Measurements from ENCODE around the gene SCN1B.

DNA sequence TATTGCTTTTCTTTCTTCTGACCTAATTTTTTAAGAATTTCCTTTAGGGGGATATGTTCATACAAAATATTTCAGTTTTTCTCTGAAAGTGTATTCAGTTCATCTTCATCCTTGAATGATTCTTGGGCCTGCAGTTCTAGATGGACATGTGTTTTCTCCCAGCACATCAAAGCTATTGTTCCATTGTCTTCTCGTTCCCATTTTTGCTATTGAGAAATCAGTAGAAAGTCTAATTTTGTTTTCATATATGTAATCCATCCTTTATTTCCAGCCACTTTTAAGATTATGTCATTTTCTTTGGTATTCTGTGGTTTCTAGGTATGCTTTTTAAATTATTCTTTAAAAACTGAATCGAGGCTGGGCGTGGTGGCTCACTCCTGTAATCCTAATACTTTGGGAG lies 46.0 kb upstream of the SCN1B start:
- TF ChIP-seq, protein P1, sequence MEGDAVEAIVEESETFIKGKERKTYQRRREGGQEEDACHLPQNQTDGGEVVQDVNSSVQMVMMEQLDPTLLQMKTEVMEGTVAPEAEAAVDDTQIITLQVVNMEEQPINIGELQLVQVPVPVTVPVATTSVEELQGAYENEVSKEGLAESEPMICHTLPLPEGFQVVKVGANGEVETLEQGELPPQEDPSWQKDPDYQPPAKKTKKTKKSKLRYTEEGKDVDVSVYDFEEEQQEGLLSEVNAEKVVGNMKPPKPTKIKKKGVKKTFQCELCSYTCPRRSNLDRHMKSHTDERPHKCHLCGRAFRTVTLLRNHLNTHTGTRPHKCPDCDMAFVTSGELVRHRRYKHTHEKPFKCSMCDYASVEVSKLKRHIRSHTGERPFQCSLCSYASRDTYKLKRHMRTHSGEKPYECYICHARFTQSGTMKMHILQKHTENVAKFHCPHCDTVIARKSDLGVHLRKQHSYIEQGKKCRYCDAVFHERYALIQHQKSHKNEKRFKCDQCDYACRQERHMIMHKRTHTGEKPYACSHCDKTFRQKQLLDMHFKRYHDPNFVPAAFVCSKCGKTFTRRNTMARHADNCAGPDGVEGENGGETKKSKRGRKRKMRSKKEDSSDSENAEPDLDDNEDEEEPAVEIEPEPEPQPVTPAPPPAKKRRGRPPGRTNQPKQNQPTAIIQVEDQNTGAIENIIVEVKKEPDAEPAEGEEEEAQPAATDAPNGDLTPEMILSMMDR (IDR thresholded peaks at IDR 0.05): no peak
- no peak for TF ChIP-seq POLR2AphosphoS5 (IDR thresholded peaks at IDR 0.05; ENCODE audit: insufficient read depth in 1 of 2, low read depth in 1 of 2)
